Stimulated activated naive CD8-positive, alpha-beta T cell treated with anti-CD3 and anti-CD28 coated beads, Interleukin-15, amount 100 ng/mL, for 72 hours (primary cell): Measurements from ENCODE around the gene PROK2.

Experiments used
- ATAC-seq: fragments of 150-1000 bp; cut with Tn5 transposase; 2 replicates; pipeline ENCODE4 v1.10.0; 2021; ENCODE audit warnings: mild to moderate bottlenecking, moderate library complexity
- DNase-seq, 2 donors: peaks; one replicate each; pipeline ENCODE4 v3.0.0; 2021 to 2022
- H3K27ac Mint-ChIP-seq, 2 donors: one replicate each; pipeline ENCODE4 v1.8.0; 2022; ENCODE audit warnings: mild to moderate bottlenecking in 2 of 2, mixed read lengths in 2 of 2, moderate library complexity in 2 of 2
- H3K27me3 Mint-ChIP-seq: one replicate; pipeline ENCODE4 v1.8.0; 2022; ENCODE audit warnings: mixed read lengths
- H3K4me1 Mint-ChIP-seq: one replicate; pipeline ENCODE4 v1.8.0; 2022; ENCODE audit warnings: mild to moderate bottlenecking, mixed read lengths
- H3K4me3 Mint-ChIP-seq, 2 donors: one replicate each; pipeline ENCODE4 v1.8.0; 2022; ENCODE audit warnings: mild to moderate bottlenecking in 2 of 2, mixed read lengths in 2 of 2, moderate library complexity in 1 of 2
- H3K9me3 Mint-ChIP-seq, 2 donors: one replicate each; pipeline ENCODE4 v1.8.0; 2022; ENCODE audit warnings: mixed read lengths in 2 of 2

Gene PROK2

DNA sequence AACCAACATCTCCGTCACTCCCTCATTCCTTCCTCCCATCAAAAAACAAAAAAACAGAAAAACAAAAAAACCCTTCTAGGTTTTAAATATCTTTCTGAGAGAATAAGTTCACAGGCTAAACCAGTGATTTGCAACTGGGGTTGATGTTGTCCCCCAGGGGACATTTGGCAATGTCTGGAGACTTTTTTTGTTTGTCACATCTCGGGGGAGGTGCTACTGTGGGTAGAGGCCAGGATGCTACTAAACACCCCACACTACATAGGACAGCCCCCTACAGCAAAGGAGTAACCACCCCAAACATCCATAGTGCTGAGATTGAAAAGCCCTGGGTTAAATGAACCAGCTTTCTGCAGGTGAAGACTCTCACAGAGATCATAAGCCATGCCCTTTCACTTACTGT, 17.0 kb upstream of the PROK2 start:
- no peaks in the 10 kb centered on the region for H3K4me1 Mint-ChIP-seq
- H3K27ac Mint-ChIP-seq: no peak overlapping the region
- H3K4me3 Mint-ChIP-seq: no peak overlapping the region
- DNase-seq (no peak), ATAC-seq (no peak)
- peaks cover 25% of the 10 kb centered on the region for H3K27me3 Mint-ChIP-seq
- H3K9me3 Mint-ChIP-seq: no peaks in the 10 kb centered on the region

DNA sequence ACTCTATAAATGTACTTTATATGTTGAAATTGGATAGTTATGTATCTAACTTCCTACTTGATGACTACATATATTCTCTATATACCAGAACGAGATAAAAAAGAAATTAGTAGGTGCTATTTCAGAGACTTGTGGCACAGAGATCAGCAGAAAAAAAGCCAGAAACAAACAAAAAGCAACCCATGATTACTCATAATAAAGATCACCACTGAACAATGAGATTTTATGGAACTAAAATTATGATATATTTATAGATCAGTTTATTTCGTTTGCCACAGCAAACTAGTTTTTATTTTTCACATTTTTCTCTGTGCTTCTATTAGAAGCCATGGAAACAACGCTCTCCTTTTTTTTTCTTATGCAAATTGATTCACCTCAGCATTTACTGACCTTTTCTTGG, 15.1 kb upstream of the PROK2 start:
- DNase-seq (no peak), ATAC-seq (no peak)
- H3K9me3 Mint-ChIP-seq: no peaks in the 10 kb centered on the region
- H3K4me3 Mint-ChIP-seq: no peak overlapping the region
- peaks cover 35% of the 10 kb centered on the region for H3K27me3 Mint-ChIP-seq
- no peak overlapping the region for H3K27ac Mint-ChIP-seq
- H3K4me1 Mint-ChIP-seq: no peaks in the 10 kb centered on the region

DNA sequence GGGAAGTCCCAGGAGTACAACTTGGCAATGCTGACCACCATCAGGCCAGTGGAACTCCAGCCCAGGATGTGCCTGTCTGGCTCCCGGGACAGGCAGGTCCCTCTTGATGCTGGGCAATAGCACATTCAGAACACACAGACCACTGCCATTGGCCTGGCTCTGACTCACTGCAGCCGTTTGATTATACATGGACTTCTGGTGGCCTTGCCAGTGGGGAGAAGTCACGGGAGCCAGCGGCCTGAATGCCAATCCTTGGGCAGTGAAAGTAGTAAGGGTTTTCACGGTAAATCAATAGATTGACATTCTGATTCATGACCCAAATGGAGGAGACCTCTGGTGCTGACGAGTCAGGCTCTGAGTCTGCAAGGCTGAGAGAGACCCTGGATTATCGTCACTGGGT, 12.5 kb upstream of the PROK2 start:
- Mint-ChIP-seq H3K27me3 (peaks cover 42% of the 10 kb centered on the region), H3K4me1 (no peaks in the 10 kb centered on the region), H3K4me3 (no peak overlapping the region), H3K9me3 (no peaks in the 10 kb centered on the region), H3K27ac (no peak overlapping the region)
- no peak for ATAC-seq
- no peak for DNase-seq

DNA sequence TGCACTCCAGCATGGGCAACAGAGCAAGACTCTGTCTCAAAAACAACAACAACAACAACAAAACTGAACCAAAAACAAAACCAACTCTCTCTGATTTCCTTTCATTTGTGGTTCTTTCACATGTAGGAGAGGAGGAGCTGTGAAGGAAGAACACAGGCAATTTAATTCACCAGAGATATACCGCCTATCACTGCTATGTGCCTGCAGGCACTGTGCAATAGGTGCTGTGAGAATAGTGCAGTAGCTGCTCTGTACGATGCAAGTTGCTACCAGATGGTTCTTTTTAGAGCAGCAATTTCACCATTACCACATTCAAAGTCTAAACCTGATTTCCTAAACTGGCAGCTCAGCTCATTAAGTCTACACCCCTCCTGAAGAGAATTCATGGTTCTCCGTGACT, 11.3 kb upstream of the PROK2 start:
- no peak for ATAC-seq
- H3K27me3 Mint-ChIP-seq: peaks cover 33% of the 10 kb centered on the region
- H3K9me3 Mint-ChIP-seq: no peaks in the 10 kb centered on the region
- H3K4me3 Mint-ChIP-seq: no peak overlapping the region
- H3K27ac Mint-ChIP-seq: no peak overlapping the region
- no peak for DNase-seq
- H3K4me1 Mint-ChIP-seq: no peaks in the 10 kb centered on the region

DNA sequence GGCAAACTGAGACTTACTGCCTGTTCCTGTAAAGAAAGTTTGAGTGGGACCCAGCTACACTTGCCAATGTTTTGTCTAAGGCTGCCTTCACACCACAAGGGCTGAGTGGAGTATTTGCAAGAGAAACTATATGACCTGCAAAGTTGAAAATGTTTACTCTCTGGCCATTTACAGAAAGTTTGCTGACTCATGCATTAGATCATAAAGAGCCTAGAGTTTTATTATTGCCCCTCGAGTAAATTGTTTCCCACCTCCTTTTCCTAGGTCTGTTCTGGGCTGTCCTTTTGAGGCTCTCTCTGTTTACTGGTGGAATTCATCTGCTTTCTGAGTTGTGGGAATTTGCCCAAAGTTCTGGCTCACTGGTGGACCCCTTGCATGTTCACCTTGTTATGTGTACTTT, 6.7 kb upstream of the PROK2 start:
- Mint-ChIP-seq H3K4me1 (no peaks in the 10 kb centered on the region), H3K9me3 (no peaks in the 10 kb centered on the region), H3K27ac (no peak overlapping the region), H3K4me3 (no peak overlapping the region), H3K27me3 (peaks cover 47% of the 10 kb centered on the region)
- DNase-seq: no peak
- no peak for ATAC-seq

DNA sequence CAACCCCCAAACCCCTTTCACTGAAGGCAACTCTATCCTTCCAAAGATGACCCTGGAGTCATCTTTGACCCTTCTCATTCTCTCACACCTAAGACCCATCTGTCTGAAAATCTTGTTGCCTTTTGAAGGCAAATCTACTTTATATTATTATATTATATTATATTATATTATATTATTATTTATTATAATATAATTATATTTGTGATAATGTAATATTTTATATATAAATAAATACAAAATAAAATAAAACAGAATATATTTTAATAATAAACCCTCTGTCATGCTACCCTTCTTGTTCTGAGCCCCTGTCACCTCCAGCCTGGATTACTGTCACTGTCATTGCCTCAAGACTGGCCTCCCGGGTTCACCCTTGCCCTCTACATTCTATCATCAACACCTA, 5.0 kb upstream of the PROK2 start:
- Mint-ChIP-seq H3K4me1 (peaks cover 11% of the 10 kb centered on the region), H3K27ac (no peak overlapping the region), H3K4me3 (no peak overlapping the region), H3K9me3 (no peaks in the 10 kb centered on the region), H3K27me3 (peaks cover 54% of the 10 kb centered on the region)
- no peak for ATAC-seq
- no peak for DNase-seq

DNA sequence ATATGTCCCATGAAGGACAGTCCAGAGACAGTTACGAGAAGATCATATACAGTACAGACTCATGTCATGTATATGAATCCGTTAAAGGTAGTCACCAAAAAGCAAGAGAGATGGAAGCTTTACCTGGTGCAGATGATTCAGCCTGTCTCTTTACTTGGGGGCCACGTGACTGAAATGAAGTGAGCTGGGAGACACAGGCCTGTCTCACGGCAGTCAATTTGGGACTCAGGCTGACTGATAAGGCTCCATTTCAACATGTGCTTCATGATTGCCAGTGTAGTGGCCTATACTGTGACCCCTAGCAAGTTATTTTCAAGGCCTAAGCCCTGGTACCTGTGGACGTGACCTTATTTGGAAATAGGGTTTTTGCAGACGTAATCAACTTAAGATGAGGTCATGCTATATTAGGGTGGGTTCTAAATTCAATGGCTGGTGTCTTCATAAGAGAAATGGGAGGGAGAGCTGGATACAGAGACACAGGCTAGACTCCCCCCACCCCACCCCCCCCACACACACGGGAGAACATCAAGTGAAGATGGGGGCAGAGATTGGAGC, 3.0 kb upstream of the PROK2 start:
- ATAC-seq: no peak
- peaks cover 64% of the 10 kb centered on the region for H3K27me3 Mint-ChIP-seq
- peaks cover 20% of the 10 kb centered on the region for H3K4me1 Mint-ChIP-seq
- H3K27ac Mint-ChIP-seq: no peak overlapping the region
- H3K4me3 Mint-ChIP-seq: no peak overlapping the region
- no peak for DNase-seq
- no peaks in the 10 kb centered on the region for H3K9me3 Mint-ChIP-seq

DNA sequence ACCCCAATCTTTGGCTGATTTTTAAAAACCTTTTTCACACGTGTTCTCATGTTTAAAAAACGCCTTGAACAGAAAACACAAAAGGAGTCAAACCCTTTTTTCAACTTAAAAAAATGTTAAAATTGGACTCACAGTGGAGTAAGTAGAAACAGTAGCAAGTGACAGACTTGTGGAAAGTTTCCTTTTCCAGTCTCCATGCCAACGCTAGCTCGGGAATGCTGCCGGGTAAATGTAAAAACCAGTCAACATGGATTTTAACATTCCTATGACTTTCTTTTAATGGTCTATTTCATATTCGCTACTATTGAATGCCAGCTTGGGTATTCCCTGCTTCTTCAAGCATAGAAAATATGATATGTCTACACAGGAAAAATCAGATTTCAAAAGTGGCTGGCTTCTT, 1.6 kb upstream of the PROK2 start:
- Mint-ChIP-seq H3K27me3 (peaks cover 76% of the 10 kb centered on the region), H3K4me3 (no peak overlapping the region), H3K4me1 (peaks cover 20% of the 10 kb centered on the region), H3K9me3 (no peaks in the 10 kb centered on the region), H3K27ac (no peak overlapping the region)
- ATAC-seq: no peak
- DNase-seq: no peak

DNA sequence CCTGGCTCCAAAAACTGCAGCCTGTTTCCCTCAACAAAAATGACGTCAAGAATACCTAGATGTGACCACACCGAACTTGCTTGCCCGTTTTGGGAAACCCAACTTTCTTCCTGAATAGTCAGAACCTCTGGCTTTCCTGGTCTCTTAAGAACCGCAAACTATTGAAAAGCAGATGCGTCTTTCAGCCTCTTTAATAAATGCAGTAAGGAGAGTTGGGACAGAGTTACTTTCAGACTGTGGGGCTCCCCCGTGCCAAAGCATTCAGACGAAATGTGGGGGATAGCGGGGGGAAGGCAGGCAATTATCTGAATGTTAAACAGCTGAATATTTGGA, 1.2 kb upstream of the PROK2 start:
- ATAC-seq (no peak), DNase-seq (no peak)
- Mint-ChIP-seq H3K4me3 (peak overlapping the region in 1 of 2 donors; percentile 76), H3K9me3 (no peaks in the 10 kb centered on the region), H3K4me1 (peaks cover 20% of the 10 kb centered on the region), H3K27me3 (peaks cover 77% of the 10 kb centered on the region), H3K27ac (no peak overlapping the region)

DNA sequence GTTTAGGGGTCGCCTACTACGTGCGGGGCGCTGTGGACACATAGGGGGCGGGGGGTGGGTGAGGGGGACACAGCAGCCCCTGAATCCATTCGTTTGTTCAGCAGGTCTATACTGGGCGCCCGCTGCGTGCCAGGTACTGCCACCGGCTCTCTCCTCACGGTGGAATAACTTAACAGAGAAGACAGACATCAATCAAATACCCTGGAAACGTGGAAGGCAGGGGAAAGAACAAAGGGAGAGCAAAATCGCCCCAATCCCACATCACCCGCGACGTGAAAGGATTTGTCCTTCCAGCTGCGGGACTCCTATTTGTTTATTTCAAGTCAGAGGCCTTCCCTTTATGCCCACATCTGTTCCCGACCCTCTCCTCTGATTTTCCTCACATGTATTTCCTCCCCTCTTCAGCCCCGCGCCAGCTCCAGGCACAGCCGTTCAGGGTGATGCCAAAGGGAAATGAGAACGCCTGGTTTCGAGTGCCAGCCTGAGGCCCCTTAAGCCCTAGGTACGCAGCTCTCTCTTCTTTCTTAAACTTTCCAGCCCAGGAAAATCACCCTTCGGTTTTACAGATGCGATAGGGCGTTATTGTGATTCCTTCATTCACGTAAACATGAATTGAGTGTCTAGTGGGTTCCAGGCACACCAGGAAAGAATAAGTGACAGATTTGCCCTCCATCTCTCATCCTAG, 726 bp upstream of the PROK2 start:
- Mint-ChIP-seq H3K9me3 (no peaks in the 10 kb centered on the region), H3K27ac (peak overlapping the region; percentile 59 to 74), H3K4me3 (peak overlapping the region; percentile 76 to 78), H3K4me1 (peaks cover 20% of the 10 kb centered on the region), H3K27me3 (peaks cover 77% of the 10 kb centered on the region)
- peak; percentile 32 for ATAC-seq
- DNase-seq: no peak

DNA sequence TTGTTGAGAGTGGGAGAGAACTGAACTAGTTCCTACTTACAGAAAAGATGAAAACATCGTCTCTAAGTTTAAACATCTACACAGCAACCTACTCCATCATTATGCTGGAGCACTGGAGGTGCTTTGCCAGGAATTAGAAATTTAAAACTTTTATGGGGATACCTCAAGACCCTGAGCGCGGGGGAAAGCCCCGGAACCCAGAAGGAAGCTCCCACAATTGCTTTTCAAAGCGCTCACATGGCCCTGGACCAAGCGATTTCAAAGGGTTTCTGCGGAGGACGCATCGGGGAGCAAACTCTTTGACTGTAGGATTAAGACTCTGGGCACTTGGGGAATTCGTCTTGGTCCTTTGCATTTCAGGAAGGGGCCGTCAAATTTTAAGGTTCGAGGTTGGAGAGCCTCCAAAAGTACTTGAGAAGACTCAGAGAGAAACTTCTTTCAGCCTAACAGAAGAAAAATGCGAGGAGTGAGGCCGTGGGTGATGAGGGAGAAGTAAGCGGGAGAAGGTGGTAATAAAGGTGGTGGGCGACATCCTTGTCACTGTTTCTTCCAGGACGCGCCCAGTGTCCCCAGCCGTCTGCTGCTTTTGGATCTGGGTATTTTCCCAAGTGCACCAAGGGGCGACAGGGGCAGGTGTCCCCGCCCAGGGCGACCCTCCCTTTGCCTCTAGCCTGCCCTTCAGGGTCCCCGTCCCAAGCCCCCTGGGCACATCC, 591 bp downstream of the PROK2 start:
- no peak overlapping the region for H3K27ac Mint-ChIP-seq
- peak overlapping the region; percentile 78 to 81 for H3K4me3 Mint-ChIP-seq
- H3K4me1 Mint-ChIP-seq: peaks cover 25% of the 10 kb centered on the region
- DNase-seq (no peak), ATAC-seq (no peak)
- H3K27me3 Mint-ChIP-seq: peaks cover 84% of the 10 kb centered on the region
- no peaks in the 10 kb centered on the region for H3K9me3 Mint-ChIP-seq

DNA sequence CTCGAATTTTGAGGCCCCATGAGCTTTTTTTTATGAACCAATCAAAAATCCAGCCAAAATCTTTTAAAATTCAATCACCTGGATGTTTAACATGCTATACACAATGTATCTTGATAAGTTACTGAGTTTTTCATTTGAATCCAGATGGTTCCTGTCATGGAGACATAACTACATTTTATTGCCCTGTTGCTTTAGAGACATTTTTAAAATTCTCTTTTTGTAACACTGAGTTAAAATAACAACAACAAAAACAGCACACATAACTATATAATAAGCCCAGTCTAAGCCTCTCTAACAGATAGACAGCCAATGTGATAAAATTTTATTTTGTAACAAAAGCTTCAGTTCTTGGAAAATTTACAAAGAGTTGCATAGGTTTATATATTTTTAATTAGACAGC, 1.8 kb downstream of the PROK2 start:
- Mint-ChIP-seq H3K27ac (no peak overlapping the region), H3K27me3 (peaks cover 88% of the 10 kb centered on the region)

DNA sequence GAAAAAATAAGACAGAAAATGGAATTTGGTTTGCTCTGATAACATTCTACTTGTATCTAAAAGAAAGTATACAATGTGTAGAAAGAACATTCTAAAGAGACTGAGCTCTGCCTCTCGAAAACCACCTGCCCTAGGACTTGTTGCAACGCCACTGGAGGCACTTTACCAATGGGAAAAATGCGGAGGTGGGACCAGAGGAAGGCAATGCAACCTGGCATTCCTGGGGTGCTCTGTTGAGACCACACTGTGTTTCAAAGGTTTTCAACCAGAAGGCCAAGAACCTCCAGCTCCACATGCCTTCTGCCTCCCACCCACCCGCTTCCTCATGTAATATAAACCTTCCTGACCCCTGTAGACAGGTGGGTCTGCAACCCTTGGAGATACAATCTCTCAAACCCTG, 4.5 kb downstream of the PROK2 start:
- H3K4me1 Mint-ChIP-seq: peaks cover 18% of the 10 kb centered on the region
- ATAC-seq (no peak), DNase-seq (no peak)
- H3K4me3 Mint-ChIP-seq: no peak overlapping the region
- no peaks in the 10 kb centered on the region for H3K9me3 Mint-ChIP-seq
- no peak overlapping the region for H3K27ac Mint-ChIP-seq
- H3K27me3 Mint-ChIP-seq: peaks cover 62% of the 10 kb centered on the region

More for the DNA sequence above, 1.8 kb downstream of the PROK2 start:
- ATAC-seq (no peak), DNase-seq (no peak)
- Mint-ChIP-seq H3K4me1 (peaks cover 25% of the 10 kb centered on the region), H3K4me3 (no peak overlapping the region), H3K9me3 (no peaks in the 10 kb centered on the region)

DNA sequence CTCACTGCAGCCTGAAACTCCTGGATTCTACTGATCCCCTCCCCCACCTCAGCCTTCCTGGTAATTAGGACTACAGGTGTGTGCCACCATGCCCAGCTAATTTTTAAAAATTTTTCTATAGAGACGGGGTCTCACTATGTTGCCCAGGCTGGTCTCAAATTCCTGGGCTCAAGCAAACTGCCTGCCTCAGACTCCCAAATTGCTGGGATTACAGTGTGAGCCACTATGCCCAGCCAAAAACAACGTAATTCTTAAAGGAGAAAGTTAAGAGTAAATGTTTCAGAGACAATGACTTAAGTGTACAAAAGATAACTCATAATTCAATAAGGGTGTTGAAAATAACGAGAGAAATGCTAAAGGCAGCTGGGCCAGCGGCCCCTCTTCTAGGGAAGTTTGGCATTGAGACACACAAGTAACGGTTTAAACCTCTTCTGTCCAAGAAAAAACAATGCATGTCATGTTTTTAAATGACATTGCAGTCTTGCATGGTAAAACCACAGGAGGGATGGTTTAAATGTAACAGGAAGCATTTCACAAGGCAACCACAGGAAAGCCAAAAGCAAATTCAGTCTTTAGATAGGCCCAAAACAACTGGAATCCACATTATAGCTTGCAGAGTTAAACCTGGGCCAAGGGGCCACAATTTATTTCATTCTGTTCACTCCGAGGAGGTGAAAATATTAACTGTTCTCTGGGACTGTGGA, 5.1 kb downstream of the PROK2 start:
- ATAC-seq (no peak), DNase-seq (no peak)
- H3K4me3 Mint-ChIP-seq: no peak overlapping the region
- peaks cover 14% of the 10 kb centered on the region for H3K4me1 Mint-ChIP-seq
- peaks cover 56% of the 10 kb centered on the region for H3K27me3 Mint-ChIP-seq
- H3K27ac Mint-ChIP-seq: no peak overlapping the region
- H3K9me3 Mint-ChIP-seq: no peaks in the 10 kb centered on the region

DNA sequence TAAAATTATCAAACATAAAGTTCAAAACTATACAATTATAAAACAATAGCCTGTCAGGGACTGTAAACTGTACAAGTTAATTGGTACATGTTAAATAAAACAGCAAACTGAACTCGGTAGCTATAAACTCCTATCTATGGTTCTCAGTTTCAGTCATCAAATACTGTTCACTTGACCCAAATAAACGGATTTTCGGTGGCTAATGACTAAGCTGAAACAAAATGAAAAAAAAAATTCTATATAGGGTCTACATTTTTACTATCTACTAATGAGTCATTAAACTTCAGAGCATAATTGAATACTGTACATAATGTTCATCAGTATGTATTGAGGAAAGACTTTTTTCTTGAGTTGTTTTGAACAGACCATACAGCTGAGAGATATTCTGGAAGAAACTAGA, 6.6 kb downstream of the PROK2 start:
- no peak for DNase-seq
- ATAC-seq: no peak
- H3K4me1 Mint-ChIP-seq: peaks cover 5% of the 10 kb centered on the region
- peaks cover 41% of the 10 kb centered on the region for H3K27me3 Mint-ChIP-seq
- H3K27ac Mint-ChIP-seq: no peak overlapping the region
- H3K9me3 Mint-ChIP-seq: no peaks in the 10 kb centered on the region
- no peak overlapping the region for H3K4me3 Mint-ChIP-seq

DNA sequence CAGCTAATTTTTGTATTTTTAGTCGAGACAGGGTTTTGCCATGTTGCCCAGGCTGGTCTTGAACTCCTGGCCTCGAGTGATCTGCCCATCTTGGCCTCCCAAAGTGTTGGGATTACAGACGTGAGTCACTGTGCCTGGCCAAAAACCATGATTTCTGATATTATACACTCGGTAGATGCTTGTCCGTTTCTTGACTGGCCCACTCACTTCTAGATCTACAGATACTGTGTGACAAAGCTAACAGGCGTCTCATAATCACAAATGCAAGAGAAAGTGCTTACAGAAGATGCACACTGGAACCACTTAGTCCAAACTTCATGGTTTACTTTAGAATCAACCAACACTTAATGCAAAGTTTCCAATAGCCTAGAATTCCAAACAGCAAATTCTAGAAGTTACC, 8.4 kb downstream of the PROK2 start:
- Mint-ChIP-seq H3K4me1 (peaks cover 5% of the 10 kb centered on the region), H3K27ac (no peak overlapping the region), H3K4me3 (no peak overlapping the region), H3K27me3 (peaks cover 26% of the 10 kb centered on the region), H3K9me3 (no peaks in the 10 kb centered on the region)
- ATAC-seq: no peak
- DNase-seq: no peak
